HG03460 (cell line): ENCODE data around the gene FBXO10.
"Not testable (repeated sequence)": the region's sequence is repeated elsewhere in the genome, so short reads cannot be mapped to it uniquely, and the experiment has no call there.

Source experiments
- ATAC-seq: cut with Tn5 transposase; IDR thresholded peaks from one replicate; pipeline ENCODE4 v1.9.1; 2021; ENCODE audit not compliant: unreplicated experiment

FBXO10 gene

DNA sequence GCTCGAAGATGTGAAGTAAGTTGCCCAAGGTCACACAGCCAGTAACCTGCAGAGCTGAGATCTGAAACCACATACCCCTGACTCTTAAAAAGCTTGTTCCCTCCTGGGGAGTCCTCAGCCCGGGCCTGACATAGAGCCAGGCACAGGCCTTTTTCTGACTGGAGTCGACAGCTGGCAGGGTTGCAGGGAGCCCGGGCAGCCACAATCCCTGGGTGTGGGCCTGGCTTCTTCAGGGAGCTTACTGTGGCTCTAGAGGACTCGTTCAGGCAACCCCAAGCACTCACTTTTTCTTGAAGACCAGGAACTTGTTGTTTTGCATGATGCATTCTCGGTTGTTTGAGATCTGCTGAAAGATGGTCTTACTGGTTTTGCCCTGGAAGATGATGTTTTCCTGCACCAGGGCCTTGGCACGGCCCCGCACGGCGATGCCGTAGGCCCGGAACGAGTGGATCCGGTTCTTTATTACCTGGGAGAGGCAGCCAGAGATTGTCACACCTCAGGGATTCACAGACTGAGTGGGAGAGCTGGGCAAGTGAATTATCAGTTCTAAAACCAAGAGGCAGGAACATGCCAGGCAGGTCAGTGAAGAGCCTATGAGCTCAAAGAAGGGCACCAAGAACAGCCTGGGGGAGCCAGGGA lies 60.4 kb downstream of the FBXO10 start:
- ATAC-seq: no peak

GRCh38 chr9:37514999-37515398 lies 61.2 kb downstream of the FBXO10 start:
- no peak for ATAC-seq

GRCh38 chr9:37514415-37514814 lies 61.8 kb downstream of the FBXO10 start:
- ATAC-seq: not testable (repeated sequence)

- ATAC-seq: no peak
These were observed 63.7 kb downstream of the FBXO10 start for GRCh38 chr9:37512437-37512836.

DNA sequence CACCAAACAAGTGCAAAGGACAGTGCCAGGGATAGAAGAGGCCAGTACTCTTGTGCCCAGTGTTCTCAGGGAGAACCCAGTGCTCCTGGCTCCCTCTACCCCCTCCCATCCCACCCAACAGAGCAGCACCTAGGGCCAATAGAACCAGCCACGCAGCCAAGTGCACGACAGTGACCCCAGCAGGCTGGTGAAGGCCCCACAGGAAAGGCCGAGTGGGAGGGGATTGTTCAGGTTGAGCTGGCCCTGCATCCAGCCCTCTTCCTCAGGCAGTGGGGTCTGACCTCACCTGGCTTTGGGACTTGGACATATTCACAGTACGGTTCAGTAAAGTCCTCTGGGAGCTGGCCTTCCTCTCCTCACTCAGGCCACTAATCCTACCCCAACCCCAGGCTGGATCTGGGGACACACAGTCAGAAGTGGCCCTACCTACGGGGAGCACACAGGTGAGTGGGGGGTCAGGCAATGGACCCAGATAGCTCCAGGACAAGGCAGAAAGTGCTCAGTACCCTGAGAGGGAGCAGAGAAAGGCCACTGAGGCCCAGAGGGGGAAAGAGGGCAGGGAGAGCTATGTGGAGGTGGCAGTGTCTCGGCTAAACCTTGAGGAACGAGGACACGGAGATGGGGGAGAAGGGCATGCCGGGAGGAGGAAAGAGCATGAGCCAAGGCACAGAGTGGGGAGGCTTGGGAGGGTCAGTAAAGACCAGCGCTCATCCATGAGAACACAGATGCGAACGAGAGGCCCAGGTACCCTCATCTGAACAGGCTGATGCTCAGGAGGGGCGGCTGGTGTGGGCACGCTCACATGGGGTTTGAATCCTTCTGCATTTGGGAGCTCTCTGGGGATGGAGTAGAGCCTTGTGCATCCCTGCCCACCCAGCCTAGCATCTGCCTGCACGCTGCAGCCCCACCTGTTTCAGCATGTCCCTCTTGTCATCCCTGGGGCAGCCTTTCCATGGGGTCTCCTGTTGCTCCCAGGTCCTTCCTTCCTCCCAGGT lies 64.9 kb downstream of the FBXO10 start:
- no peak for ATAC-seq

- ATAC-seq: not testable (repeated sequence)
These were observed 66.1 kb downstream of the FBXO10 start for GRCh38 chr9:37510053-37510452.

- ATAC-seq: no peak
These were observed 66.6 kb downstream of the FBXO10 start for GRCh38 chr9:37509536-37509935.

GRCh38 chr9:37508834-37509206 lies 67.4 kb downstream of the FBXO10 start:
- ATAC-seq: no peak

- no peak for ATAC-seq
These were observed 67.9 kb downstream of the FBXO10 start for GRCh38 chr9:37508135-37508833.

- ATAC-seq: no peak
These were observed 68.5 kb downstream of the FBXO10 start for GRCh38 chr9:37507566-37508134.

DNA sequence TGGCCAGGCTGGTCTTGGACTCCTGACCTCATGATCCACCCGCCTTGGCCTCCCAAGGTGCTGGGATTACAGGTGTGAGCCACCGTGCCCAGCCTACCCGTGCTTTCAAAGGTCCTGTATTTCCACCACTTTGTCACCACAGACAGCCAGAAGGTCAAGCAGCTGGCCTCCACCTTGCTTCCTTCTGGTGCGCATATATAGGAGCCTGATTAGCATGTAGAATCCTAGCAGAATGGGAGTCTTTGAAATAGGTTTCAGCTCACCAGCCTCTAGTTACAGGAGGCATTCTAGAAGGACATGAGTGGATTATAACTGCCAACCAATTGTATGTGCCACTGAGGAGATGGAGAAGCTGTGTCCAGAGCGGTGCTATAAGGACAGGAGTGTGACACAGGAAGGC lies 71.6 kb downstream of the FBXO10 start:
- no peak for ATAC-seq

DNA sequence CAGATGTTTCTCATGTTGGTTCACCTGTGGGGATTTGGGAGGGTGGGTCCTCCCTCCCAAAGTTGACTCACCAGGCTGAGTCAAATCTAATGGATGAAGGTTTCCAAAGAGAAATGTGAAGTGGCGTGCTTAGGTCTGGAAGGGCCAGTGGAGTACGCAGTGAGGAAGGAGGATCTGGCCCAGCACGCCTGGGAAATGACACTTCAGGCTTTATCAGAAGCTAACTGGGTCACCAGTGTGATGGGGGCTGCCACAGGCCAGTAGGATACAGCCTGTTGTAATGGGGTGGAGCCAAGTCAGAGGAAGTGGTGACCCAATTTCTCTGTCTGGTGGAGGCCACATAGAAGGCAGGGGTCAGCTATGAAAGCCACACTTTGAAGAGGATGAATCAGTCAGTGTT lies 72.4 kb downstream of the FBXO10 start:
- no peak for ATAC-seq

DNA sequence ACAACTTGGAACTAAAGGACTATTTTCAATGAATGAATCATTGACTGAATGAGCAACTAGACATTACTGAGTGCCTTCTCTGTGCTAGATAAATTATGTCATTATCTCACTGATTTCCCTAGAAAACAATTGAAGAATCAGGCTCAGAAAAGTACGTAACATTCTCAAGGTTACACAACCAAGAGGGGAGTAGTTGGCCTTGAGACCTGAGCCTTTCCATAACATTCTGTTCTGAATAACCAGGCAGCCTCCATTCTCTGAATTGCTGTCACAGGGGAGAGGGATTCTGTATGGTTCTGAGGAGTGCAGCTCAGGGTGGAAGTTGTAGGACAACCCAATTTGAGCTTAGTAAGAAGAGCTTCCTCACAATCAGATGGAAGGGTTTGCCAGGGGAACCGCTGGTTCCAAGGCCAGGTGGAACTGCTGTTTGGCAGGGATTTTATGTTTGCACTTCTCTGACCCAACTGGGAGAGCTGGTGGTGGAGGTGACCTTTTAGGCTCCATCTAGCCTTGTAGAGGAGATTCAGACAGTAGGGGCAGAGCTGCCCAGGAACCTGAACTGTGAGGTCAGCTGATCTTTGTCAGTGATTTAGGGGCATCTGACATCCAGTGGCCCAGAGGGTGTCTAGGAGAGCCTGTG lies 74.1 kb downstream of the FBXO10 start:
- no peak for ATAC-seq

- ATAC-seq: no peak
These were observed 76.9 kb downstream of the FBXO10 start for GRCh38 chr9:37499297-37499696.

DNA sequence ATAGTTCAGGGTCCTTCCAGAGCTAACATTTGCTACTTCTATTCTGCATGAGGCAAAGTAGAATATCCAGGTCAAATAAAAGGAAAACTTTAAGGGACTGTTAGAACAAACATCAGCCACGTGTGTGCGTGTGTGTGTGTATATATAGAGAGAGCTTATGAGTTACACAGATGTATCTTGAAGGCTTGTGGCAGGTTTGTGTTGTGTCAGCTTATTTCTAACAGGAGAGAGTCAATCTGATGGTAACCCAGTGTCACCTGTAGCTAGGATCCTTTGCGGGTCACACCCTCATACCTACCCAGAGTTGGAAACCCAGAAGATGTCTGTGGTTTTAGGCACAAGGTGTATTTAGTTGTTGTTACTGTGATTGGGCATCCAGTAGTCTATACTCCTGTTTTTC lies 77.7 kb downstream of the FBXO10 start:
- no peak for ATAC-seq

- ATAC-seq: no peak
These were observed 78.9 kb downstream of the FBXO10 start for GRCh38 chr9:37497320-37497719.

DNA sequence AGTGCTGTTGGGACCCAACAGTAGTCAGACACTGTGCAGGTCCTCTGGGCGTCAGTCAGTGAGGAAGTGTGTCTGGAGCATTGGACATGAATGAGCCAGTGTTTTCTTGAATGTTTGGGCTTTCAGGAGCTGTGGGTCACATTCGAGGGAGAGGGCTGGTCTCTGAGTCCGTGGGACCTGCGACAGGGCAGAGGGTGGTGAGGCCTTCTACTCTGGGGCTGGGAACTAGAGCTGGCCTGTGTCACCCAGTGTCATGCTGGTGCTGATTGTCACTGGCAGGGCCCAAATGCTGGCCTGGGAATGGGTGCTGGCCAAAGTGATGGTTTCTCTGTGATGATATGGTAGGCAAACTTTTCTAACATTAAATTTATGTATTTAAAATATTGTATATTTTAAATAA lies 80.2 kb downstream of the FBXO10 start:
- ATAC-seq: no peak

- no peak for ATAC-seq
These were observed 80.6 kb downstream of the FBXO10 start for GRCh38 chr9:37495571-37495970.

DNA sequence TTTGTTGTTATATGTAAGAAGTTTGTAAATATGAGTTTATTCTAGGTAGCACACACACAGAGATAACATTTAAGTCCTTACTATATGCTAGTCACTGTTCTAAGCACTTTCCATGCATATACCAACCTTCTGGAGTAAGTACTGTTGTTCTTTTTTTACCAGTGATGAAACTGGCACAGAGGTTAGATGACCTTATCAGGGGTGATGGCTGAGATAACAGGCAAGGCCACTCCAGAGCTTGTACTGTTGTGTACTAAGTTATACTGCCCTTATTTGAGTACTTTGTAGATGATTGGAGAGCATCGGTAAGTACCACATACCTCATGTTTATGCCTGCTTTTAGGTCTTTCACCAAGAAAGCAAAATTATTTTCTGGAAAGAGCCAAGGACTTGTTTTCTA lies 84.2 kb downstream of the FBXO10 start:
- ATAC-seq: no peak

DNA sequence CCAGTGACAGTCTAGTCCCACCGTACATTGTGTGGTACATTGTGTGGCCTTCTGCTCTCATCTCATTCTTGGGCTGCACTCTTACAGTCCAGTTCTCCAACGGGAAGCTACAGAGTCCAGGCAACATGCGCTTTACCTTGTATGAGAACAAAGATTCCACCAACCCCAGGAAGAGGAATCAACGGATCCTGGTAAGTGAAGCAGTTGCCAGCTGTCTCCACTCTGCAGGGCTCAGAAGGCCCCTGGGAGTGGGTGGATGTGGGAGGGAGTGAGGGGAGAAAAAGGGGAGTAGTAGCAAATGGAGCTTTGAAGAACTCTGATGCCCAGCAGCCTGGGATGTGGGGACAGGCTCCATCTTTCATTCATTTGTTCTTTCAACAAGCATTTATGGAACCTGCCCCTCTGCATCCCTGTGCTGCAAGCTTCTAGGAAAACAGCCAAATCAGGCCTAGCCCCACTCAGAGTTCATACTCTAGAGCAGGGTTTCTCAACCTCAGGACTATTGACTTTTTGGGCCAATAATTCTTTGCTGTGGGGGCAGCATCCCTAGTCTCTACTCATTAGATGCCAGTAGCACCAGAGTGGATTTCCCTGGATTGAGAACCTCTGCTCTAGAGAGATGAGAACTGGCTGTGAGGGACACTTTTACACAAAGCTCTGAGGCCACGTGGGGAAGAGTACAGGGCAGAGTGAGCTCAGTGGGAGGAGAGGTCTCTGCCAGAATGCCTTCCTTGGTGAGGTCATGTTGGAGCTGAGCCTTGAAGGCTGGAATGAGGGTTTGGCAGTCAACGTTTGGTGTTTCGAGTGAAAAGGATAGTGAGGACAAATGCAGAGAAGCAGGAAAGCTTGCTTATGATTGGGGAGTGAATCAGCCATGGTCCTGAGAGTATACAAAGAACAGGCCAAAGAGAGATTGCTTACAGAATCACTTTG lies 89.3 kb downstream of the FBXO10 start:
- no peak for ATAC-seq
